ENCODE results near the gene SH3BGRL3.

- TF ChIP-seq POLR2AphosphoS5 (IDR thresholded peaks at IDR 0.05; ENCODE audit: low read depth, low read length) (no peak), POLR2A (IDR thresholded peaks at IDR 0.05; ENCODE audit: low read depth, low read length) (no peak), TAF1 (IDR thresholded peaks at IDR 0.05; ENCODE audit: low read depth, low read length) (no peak), POU2F2 (IDR thresholded peaks at IDR 0.05; ENCODE audit: low read depth, low read length) (no peak), SPI1 (IDR thresholded peaks at IDR 0.05; ENCODE audit: low read depth, low read length) (no peak), PAX5 (IDR thresholded peaks at IDR 0.05; ENCODE audit: insufficient read depth, low read length, severe bottlenecking) (no peak)
Measured at GRCh38 chr1:26327956-26328362, 48.1 kb downstream of the SH3BGRL3 start.
